GM21447 (cell line): ENCODE measurements around the gene UBE2M.
"Not testable (repeated sequence)": the region's sequence is repeated elsewhere in the genome, so short reads cannot be mapped to it uniquely, and the experiment has no call there.

Experiments
- ATAC-seq: cut with Tn5 transposase; IDR thresholded peaks from one replicate; pipeline ENCODE4 v1.9.1; 2021; ENCODE audit not compliant: unreplicated experiment

UBE2M gene

DNA sequence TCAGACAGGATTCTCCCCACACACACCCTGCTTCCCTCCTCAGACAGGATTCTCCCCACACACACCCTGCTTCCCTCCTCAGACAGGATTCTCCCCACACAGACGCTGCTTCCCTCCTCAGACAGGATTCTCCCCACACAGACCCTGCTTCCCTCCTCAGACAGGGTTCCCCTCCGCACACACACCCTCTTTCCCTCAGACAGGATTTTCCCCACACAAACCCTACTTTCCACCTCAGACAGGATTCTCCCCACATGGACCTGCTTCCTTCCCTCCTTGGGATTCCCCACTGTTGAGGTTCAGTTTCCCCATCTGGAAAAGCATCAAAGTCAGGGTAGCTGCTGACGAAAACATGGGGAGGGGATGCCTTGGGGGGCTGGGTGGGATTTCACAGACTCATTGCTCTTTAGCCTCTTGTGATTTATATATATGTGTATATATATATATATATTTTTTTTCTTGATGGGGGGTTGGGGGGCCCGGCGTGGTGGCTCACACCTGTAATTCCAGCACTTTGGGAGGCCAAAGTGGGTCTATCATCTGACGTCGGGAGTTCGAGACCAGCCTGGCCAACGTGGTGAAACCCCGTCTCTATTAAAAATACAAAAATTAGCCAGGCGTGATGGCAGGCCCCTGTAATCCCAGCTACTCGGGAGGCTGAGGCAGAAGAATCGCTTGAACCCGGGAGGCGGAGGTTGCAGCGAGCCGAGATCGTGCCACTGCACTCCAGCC is 15.6 kb downstream of the UBE2M start:
- ATAC-seq, result not testable (repeated sequence)

GRCh38 chr19:58539169-58539559 is 19.2 kb downstream of the UBE2M start:
- ATAC-seq, result not testable (repeated sequence)

DNA sequence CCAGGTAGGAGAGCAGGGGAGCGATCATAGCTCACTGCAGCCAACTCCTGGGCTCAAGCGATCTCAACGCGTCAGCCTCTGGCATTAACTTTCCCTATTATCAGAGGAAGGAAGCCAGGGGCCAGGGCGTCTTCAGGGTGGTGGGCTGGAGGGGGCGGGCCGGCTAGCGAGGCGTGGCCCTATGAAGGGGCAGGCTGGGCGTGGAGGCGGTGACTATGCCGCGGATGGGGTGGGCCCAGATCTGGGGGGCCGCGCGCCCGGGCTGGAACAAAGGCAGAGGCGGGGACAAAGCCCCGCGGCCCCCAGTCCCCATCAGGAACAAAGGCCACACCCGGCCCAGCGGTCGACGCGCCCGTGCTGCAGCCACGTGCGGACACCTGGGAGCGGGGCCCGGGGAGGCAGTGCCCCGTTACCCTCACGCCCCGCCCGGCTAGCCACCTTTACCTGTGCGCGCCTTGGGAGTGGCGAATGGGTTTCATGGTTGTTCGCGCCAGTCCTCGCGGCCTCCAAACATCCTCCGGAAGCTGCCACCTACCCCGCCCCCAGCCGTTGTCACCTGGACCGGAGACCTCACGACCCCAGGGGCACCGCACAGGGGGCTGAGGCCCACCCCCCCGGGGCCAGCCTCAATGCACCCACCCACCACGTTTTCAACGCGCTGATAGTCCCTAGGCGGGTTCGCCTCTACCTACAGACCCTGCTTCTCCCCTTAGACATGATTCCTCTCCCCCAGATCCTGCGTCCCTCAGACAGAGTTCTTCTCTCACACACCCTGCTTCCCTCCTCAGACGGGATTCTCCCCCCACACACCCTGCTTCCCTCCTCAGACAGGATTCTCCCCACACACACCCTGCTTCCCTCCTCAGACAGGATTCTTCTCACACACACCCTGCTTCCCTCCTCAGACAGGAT is 19.9 kb downstream of the UBE2M start:
- ATAC-seq, result no peak

DNA sequence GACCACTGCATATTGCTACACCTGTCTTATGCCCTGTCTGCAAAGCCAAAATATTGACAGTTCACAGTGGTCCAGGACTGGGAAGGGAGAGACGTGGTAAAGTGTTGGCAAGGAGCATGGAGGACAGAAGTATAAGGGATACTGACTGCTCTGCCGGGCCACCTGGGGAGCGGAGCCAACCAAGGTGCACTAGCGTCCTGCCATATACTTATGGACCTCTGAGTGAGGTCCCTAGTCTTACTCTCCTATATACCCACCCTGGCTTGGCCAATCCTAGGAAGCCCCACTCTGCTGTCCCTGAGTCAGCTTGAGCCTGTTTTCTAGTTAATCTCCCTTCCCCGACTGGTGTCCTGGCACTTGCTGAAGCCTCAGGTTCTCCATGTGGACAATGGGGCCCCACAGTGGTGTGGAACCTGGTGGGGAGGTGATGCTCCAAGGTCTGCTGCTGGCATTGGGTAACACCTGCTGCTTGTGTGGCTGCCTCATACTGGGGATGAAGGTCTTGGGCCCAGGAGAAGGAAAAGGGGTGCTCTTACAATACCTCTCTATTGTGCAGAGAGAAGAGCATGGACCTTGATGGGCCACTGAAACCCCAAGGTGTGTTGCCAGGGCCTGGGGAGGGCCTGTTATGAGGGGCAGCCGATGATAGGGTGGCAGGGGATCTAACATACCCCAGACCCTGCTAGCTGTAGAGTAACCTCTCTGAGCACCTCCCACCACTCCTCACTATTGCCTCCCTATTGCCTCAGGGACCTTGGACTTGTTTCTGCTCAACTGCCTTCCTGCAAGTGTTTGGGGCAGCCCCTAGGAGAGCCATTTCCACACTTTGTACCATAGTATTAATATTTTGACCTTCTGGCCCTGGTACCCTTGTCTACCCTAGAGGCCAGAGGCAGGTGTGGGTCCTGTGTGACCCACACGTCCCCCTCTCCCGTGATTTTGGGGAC is 21.3 kb downstream of the UBE2M start:
- ATAC-seq, result no peak

- no peak for ATAC-seq
Measured at GRCh38 chr19:58535857-58536256, 22.6 kb downstream of the UBE2M start.

DNA sequence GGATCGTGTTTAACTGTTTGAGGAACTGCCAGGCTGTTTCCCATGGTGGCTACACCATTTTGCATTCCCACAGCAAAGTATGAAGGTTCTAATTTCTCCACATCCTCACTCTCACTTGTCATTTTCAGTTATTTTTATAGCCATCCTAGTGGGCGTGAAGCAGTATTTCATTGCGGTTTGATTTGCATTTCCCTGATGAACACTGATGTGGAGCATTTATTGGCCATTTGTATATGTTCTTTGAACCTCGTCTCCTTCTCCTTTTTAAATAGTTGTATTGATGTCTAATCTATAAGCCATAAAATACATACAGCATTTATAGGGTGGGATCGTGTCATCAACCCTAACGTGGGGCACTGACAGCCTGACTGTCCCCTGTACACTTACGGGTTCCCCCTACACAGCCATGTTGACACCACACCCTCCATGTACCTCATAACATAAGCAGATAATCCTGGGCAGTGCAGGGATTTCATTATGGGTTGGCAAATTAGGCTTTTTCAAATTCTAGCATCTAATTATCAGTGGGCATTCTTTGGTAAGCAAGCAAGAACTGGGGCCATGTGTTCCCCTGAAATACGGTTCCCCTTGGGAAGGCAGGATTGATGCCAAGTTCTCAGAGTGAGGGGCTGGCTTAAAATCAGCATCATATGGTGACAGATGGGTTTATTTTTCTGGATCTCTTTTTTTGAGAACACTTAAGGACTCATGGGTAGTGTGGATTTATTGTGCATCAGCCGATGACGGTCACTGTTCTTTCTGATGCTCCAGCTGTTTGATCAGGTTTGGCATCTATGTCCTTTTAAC is 27.2 kb downstream of the UBE2M start:
- no peak for ATAC-seq

GRCh38 chr19:58529405-58529804 is 29.0 kb downstream of the UBE2M start:
- no peak for ATAC-seq

GRCh38 chr19:58522709-58523108 is 35.7 kb downstream of the UBE2M start:
- no peak for ATAC-seq

DNA sequence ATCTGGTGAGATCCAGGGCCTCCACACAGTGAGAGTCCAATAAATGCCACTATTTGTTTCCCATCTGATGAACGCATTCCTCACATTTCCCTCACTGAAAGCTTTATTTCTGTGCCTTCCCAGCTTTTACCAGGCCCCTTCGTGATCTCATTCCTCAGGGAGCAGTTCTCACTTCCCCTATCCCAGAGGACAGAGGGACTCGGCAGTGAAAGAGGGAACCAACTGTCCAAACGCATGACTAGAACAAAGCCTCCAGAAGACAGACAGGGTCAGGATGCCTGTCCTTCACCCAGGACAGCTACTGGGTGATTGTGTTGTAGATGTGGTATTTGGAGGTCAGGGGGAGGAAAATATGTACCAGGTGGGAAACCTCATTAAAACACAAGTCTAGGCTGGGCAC is 36.8 kb downstream of the UBE2M start:
- ATAC-seq, result no peak

- no peak for ATAC-seq
Measured at GRCh38 chr19:58520257-58520599, 38.2 kb downstream of the UBE2M start.

DNA sequence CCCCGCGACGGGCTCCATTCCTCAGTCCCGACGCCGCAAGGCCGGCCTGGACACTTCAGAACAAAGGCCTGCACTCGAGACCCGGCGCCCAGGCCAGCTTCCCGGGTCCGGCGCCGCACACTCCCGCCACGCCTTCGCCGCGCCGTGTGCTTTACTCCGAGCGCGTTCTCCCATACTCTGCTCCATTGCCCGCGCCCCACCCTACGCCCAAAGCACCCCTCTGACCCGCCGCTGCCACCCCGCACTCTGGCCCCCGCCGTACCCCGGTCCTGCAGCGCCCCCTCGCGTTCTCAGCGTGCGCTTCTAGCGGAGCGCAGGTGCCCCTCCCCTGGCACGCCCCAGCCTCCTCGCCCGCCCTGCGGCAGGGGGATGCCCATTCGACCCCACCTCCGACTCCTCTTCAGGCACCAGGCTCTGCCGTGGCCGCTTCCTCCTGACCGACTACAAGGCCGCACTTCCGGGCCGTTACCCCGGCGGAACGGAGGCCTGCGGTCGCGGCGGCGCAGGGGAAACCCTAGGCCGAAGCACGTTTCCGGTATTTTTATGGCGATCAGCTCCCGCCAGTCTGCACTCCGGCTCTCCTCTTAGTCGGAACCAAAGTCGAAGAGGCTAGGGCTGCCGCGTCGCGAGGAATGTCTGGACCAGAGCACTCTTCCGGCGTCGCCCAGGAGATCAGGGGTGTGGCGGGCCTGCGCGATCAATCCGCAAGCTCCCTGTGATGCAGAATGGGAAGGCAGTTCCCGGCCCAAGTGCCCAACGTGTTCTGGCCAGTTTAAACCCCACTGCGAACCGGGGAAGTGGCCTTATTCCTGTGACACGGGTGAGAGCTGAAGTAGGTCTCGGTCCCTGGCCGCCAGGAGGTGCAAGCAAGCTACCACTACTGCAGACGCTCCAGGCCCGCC is 38.8 kb downstream of the UBE2M start, which contains the start of gene ZBTB45:
Gene ZBTB45 (minus strand): TSS at position 456 of the 902 bp plus-strand sequence. CDS start 2,137 bp downstream, outside the sequence.
- peak; percentile 75 for ATAC-seq

DNA sequence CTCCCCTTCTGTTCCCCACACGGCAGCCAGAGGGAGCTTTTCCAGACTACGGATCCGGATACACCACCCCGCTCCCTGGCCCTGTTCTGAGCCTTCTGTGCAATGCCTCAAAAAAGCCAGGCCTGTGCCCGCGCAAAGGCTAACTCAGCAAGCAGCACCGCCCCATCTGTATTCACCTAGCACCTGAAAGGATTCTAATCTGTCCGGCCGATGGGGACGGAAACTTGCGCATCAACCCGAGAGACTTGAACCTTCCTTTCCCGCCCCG is 39.4 kb downstream of the UBE2M start:
- peak; percentile 13 for ATAC-seq

GRCh38 chr19:58518256-58519086 is 39.9 kb downstream of the UBE2M start:
- ATAC-seq, result no peak

DNA sequence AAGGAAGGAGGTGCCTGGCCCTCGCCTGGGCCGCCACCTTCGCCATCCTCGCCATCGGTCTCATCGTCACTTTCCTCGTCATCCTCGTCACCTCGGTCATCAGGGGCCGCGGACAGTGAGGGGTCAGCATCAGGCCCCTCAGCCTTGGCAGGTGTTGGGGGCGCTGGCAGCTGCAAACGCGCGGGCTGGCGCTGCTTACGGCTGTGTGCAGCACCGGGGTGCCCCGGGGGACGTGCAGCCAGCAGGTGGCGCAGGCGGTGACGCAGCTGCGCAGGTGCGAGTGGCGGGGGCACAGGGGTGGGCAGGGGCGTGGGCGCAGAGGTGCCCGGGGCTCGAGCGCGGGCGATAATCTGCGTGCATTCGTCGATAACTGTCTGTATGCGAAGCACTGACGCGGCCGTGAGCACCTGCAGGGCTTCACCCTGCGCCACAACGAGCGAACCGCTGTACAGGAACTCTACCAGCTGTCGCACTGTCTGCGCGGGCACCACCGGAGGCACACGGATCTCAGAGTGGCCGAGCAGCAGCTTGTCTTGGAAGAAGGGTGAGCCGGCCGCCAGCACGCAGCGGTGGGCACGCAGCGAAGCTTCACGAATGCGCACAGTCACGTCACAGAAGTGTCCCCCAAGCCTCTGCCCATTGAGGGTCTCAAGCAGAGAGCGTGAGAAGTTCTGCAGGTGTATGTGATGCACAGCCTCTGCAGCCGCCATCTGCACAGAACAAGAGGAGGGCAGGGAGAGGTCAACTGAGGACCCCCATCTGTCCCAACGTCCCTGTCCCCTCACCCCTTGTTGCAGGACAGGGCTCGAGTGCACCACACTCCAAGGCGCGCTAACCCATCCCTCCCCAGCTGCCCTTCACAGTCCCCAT is 41.2 kb downstream of the UBE2M start:
- no peak for ATAC-seq

DNA sequence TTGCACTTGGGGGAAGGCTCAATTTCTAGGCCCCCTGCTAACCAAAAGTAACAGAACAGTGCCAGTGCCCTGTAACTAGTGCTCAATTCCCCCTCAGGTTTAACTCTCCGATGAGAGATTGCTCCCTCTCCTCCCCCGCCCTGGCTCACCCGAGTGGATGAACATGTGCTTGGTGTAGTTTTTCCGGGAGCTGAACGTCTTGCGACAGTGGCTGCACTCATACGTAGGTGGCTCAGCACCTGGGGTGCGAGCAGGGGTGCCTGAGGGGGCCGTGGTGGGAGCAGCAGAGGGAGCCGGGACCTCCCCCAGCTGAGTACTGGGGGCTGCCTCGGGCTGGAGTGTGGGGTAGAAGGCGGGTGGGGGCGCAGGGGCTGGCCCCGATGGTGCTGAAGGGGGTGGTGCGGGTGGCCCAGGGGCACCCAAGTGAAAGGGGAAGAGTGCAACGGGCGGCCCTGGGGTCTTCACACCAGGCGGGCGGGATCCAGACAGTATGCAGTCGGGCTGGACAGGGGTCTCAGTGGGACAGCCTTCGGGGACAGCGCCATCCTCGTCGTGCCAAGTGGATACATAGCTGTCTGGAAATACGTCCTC is 42.1 kb downstream of the UBE2M start:
- ATAC-seq, result no peak

GRCh38 chr19:58515259-58515658 is 43.2 kb downstream of the UBE2M start:
- no peak for ATAC-seq

DNA sequence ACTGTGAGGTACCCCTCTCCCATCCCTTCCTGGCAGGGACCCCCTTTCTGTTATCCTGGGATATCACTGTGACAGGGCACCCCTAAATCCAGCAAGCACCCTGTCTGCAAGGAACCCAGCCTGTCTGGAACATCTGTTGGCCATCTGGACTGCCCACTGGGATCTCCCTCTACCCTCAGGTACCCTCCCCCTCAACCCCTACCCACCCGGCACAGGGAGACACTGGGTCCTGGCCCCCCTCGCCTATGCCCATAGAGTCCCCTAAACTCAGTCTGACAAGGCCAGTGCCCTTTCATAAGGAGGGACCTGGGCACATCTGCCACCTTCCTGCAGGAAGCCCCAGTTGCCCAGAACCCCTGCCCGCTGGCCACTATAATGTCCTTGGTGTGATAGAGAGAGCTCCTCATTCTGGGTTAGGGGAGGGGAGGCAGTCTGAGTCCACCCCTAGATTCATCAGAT is 43.8 kb downstream of the UBE2M start:
- ATAC-seq, result no peak
